DOHH2 (cell line): ENCODE results near the gene SLC26A6.

ENCODE experiments used
- EZH2phosphoT487 ChIP-seq: fragments of 200-600 bp; sonication (generic); IDR thresholded peaks from 2 replicates; pipeline ENCODE4 v1.6.1; 2017; ENCODE audit warnings: borderline replicate concordance, mild to moderate bottlenecking, antibody characterized with exemption, low read length, moderate library complexity, mixed read lengths
- TF ChIP-seq, protein P1 (sequence below): fragments of 200-600 bp; sonication (generic); IDR thresholded peaks from one replicate; pipeline ENCODE4 v1.5.1; 2014; ENCODE audit warnings: antibody characterized with exemption, mild to moderate bottlenecking, low read depth, low read length; ENCODE audit not compliant: poor library complexity, severe bottlenecking

DNA sequence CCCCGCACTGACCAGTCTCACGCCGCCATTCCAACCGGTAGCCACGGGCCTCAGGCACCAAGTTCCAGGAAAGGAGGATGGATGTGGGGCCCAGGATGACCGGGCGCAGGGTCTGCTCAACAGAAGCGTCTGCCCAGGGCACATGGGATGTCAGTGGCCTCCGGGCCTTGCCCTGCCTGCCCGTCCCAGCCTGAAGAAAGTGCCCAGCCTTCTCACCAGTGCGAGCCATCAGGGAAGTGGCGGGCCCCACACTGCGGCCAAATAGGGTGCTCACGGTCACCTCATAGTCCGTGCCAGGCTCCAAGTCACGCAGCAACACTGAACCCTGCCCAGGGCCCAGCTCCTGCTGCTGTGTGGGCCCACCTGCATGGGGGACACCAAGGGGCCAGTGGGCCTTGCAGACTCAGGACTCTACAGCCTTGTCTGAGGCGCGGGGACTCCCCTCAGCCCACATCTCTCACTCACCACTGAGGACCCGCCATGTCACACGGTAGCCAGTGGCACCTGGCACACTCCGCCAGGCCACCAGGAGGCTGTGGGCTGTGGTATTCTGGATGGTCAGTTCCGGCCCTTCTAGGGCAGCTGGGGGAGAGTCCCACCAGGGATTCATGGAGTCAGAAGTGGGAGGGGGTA is 43.3 kb downstream of the SLC26A6 start:
- TF ChIP-seq, protein P1, sequence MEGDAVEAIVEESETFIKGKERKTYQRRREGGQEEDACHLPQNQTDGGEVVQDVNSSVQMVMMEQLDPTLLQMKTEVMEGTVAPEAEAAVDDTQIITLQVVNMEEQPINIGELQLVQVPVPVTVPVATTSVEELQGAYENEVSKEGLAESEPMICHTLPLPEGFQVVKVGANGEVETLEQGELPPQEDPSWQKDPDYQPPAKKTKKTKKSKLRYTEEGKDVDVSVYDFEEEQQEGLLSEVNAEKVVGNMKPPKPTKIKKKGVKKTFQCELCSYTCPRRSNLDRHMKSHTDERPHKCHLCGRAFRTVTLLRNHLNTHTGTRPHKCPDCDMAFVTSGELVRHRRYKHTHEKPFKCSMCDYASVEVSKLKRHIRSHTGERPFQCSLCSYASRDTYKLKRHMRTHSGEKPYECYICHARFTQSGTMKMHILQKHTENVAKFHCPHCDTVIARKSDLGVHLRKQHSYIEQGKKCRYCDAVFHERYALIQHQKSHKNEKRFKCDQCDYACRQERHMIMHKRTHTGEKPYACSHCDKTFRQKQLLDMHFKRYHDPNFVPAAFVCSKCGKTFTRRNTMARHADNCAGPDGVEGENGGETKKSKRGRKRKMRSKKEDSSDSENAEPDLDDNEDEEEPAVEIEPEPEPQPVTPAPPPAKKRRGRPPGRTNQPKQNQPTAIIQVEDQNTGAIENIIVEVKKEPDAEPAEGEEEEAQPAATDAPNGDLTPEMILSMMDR: no peak
- no peak for TF ChIP-seq EZH2phosphoT487
